HG02852 (cell line): Measurements from ENCODE around the gene NBDY.

ENCODE experiments used
- ATAC-seq: cut with Tn5 transposase; IDR thresholded peaks from one replicate; pipeline ENCODE4 v1.9.1; 2021; ENCODE audit warnings: mild to moderate bottlenecking, moderate library complexity; ENCODE audit not compliant: unreplicated experiment

Gene NBDY

DNA sequence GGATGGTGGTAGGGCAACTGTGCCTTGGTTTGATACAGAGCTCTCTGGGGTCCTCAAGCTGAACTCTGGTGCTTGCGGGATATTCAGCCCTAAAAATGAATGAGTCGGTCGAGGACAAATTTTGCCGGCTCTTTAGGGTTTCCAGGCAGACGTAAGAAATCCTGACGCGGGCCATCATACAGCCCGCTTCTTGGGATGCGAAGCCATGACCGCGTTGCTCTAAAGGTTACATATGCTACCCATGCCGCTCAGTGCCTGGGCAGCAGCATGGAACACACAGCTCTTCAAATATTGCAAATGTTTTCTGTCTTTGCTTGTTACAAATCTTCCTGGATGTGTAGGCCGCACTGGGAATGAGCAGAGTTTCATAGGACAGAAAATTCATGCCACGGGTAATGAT lies 55.6 kb downstream of the NBDY start:
- no peak for ATAC-seq

DNA sequence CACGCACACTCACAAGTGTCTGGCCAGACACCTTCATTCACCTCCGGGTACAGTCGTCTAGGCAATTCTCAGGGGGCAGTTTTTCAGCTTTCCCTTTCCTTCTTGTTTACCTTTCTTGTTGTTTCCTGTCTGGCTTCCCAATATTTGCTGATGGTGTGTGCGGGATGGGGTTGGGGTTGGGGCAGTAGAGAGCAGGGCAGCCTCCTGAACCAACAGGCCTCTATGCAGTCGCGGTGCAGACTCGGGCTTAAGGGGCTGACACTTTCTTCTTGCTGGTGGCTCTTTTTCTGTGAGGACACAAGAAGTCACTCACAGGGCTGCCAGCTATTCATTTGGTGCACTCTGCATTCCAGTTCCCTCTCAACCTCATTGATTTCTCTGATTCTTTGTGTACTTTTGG lies 56.4 kb downstream of the NBDY start:
- no peak for ATAC-seq

DNA sequence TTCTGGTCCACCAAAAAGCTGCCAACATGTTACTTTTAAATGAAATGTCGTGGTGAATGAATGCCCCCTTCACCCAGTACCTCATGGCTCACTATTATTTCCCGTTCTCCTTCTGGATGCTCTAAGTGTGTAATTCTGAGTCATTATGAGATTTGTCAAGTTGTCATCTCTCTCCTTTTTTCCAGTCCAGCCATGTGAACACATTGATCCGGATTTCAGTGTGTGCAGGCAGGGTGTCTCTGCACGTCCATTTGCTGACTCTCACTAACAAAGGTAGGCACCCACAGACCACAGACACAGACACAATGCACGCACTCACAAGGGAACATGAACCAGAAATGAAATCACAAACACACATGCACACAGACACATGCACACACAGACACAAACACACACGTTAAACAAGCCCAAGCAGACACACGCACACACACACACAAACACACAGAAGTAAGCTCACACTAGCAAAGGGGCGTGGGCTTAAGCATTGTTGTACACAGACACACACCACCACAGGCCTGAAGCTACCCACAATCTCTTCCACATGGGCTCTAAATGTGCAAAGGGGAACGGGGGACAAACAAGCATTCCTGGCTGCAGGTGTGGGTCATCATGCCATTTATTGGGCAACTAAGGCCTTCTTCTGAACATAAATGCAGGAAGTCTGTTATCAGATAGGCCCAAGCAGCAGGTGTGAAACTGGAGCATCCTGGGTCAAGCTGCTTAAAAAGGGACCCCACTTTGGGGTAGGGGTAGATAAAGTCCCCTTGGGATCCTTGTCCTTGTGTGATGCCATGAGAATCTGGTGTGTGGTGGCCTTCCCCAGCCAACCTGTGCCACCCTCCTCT lies 58.1 kb downstream of the NBDY start:
- no peak for ATAC-seq

DNA sequence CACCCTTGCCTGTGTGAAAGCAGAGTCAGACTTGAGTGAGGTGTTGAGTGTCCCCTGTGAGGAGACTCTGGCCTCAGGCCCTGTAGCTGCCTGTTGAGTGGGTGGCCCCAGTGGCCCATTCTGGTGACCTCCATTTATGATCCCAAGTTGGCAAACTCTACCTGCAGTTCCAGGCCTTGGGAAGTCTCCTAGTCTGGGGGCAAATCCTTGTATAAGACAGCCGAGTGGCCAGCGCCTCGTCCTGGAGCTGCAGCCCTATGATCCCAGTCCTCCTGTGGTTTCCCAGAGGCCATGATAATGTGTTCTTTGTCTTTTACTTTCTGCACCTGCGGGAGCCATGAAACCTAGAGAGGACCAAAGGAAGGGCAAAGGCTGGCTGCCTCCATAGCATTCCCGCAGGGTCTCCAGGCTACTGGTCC lies 58.7 kb downstream of the NBDY start:
- no peak for ATAC-seq

DNA sequence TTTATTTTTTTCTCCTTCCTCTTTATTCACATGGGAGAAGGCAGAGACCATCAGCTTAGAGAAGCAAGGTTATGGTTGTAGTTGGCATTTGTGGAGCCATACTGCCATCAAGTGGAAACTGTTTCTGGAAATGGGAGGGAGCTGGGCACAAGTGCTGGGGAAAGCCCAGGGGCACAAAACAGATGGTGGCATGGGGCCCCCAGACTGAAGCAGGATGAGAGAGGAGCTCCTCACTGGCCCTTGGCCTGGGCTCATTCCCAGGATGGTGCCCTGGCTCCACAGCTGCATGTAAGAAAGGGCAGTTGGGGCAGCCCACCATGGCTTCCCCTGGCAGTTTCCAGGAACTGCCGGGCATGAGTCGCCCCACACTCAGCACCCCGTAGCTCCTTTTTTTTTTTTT lies 59.2 kb downstream of the NBDY start:
- no peak for ATAC-seq

DNA sequence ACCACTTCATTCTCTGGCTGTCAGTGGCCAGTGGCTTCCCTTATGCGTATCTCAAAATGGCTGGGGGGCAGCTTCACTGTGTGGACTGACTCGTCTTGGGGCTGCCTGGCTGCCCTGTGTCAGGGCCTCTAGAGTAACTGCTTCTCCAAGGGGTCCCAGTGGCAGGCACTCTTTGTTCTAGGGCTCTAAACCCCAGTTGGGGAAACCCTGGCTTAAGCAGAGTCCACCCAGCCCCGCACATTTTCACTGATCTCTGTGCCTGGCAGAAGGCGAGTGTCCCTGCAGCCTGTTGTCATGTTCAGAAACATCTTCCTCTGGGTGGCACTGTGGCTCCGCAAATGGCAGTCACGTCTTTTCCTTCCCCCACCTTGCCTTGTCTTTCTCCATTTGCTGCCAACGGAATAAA lies 59.7 kb downstream of the NBDY start:
- ATAC-seq = peak; percentile 56

DNA sequence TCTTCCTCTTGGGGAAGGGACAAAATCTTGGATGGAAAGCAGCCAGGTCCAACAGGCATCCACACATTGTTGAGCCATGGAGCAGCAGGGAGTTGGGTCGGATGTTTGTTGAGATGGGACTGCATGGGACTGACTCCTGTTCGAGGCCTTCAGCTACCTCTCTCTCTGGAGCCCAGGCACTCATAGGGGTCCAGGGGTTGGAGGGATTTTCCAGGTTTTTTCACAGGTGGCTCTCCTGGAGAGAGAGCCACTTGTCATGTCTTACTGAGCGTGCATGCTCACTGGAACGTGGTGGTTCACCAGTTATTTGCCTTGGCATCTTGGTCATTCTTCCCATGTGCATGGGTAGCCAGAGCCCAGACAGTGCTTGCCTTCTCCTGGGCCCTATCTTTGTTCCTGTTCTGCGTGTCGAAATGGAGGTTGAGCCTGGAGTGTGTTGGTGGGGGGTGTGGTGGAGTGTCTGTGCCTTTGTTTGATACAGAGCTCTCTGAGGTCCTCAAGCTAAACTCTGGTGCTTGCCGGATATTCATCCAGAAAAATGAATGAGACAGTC lies 60.6 kb downstream of the NBDY start:
- no peak for ATAC-seq

DNA sequence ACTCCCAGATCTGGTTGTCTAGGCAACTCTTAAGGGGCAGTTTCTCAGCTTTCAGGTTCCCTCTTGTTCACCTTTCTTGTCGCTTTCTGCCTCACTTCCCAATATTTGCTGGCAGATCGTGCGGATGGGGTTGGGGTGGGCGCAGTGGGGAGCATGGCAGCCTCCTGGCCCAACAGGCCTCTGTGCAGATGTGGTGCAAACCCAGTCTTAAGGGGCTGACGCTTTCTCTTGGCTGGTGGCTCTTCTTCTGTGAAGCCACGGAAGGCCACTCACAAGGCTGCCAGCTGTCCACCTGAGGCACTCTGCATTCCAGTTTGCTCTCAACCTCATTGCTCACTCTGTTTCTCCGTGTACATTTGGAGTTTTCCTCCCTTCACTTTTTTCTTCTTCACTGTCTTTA lies 61.7 kb downstream of the NBDY start:
- no peak for ATAC-seq

DNA sequence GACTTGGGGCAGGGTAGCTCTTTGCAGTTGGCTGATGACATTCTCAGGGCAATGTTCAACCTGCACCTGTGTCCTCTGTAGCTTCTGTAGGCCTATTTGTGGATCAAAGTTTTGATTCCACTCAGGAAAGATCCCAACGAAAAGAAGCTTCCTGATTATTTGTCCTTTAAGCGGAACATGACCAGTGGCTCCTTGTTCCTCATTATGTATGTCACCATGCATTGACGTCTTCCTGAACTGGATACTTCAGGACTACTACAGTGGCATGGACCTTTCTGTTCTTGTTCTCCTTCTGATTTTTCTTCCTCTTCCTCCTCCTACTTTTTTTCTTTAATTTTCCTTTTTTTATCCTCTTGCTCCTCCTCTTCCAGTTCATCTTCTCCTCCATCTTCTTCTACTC lies 62.4 kb downstream of the NBDY start:
- no peak for ATAC-seq

DNA sequence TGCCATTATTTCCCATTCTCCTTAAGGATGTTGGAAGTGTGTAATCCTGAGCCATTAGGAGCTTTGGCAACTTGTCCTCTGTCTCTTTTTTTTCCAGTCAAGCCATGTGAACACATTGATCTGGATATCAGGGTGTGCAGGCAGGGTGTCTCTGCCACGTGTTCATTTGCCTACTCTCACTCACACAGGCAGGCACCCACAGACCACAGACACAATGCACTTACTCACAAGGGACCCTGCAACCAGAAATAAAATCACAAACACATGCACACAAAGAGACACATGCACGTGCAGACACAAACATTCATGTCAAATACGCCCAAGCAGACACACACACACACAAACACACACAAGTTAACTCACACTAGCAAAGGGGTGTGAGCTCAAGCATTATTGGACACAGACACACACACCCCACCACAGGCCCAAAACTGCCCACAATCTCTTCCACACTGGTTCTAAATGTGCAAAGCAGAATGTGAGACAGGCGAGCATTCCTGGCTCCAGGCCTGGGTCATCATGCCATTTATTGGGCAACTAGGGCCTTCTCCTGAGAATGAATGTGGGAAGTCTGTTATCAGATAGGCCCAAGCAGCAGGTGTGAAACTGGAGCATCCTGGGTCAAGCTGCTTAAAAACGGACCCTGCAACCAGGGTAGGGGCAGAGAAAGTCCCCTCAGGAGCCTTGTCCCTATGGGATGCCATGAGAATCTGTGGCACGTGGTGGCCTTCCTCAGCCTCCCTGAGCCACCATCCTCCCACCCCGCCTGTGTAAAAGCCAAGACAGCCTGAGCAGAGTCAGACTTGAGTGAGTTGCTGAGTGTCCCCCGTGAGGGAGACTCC lies 63.4 kb downstream of the NBDY start:
- ATAC-seq = no peak

DNA sequence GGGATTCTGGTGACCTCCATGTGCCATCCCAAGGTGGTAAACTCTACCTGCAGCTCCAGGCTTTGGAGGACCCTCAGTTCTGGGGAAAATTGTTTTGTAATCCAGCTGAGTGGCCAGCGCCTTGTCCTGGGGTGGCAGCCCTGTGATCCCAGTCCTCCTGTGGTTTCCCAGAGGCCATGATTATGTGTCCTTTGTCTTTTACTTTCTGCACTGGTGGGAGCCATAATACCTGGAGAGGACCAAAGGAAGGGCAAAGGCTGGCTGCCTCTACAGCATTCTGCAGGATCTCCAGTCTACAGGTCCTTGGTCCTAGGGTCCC lies 64.0 kb downstream of the NBDY start:
- ATAC-seq = no peak

DNA sequence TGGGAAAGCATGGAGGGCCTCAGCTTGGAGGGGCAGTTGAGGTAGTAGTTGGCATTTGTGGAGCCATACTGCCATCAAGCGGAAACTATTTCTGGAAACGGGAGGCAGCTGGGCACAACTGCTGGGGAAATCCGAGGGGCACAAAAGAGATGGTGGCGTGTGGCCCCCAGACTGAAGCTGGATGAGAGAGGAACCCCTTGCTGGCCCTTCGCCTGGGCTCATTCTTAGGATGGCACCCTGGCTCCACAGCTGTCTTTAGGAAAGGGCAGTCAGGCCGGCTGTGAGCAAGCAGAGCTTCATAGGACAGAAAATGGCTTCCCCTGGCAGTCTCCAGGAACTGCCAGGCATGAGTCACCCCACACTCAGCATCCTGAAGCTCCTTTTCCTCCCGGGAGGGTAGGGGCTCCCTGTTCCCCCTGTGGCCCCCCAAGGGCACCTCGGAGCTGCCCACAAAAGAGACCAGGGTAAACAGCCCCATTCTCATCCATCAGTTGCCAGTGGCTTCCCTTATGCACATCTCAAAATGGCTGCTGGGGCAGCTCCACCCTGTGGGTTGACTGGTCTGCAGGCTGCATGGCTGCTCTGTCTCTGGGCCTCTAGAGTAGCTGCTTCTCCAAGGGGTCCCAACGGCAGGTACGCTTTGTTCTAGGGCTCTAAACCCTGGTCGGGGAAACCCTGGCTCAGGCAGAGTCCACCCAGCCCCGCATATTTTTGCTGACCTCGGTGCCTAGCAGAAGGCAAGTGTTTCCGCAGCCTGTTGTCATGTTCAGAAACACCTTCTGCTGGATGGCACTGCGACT lies 64.7 kb downstream of the NBDY start:
- ATAC-seq = no peak

DNA sequence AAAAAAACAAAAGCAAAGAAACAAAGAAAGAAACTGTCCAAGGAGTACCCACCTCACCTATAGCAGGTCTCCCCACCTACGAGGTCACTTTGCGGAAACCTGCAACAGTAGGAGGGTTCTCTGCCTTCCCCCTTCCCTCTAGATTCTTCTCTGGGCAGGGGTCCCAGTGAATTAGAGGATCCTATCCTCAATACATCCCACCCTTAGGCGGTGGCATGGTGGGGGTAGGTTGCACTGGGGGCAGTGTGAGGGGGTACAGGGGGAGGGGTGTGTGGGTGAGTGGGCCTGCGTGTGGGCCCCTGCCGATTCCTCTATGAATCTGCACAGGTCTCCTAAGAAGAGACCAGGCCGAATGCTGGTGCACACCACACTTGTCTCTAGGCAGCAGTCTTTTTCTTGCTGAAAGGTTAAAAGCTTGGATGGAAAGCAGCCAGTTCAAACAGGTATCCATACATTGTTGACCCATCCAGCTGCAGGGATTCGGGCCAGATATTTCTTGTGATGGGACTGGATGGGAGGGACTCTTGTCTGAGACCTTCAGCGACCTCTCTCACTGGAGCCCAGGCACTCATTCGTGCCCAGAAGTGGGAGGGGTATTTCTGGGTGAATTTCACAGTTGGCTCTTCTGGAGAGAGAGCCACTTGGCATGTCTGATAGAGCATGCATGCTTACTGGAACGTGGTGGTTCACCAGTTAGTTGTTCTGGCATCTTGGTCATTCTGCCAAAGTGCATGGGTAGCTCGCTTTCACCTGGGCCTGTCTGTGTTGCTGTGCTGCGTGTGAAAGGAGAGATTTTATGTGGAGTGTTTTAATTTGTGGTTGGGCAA lies 65.6 kb downstream of the NBDY start:
- ATAC-seq = no peak

DNA sequence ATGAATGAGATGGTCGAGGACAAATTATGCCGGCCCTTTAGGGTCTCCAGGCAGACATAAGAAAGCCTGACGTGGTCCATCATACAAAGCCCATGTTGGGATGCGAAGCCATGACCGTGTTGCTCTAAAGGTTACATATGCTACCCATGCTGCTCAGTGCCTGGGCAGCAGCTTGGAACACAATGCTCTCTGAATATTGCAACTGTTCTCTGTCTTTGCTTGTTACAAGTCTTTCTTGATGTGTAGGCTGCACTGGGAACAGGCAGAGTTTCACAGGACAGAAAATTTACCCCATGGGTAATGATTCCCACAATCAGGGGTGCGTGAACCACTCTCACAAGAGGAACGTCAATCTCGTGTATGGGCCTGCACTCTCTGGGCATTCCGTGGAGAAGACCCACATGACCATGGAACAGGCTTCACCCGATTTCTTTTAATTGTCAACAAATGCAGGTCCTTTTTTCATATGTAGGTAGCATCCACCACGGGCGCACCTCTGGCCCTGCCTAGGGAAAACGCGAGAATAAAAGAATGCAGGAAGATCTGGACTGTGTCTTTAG lies 66.3 kb downstream of the NBDY start:
- no peak for ATAC-seq

DNA sequence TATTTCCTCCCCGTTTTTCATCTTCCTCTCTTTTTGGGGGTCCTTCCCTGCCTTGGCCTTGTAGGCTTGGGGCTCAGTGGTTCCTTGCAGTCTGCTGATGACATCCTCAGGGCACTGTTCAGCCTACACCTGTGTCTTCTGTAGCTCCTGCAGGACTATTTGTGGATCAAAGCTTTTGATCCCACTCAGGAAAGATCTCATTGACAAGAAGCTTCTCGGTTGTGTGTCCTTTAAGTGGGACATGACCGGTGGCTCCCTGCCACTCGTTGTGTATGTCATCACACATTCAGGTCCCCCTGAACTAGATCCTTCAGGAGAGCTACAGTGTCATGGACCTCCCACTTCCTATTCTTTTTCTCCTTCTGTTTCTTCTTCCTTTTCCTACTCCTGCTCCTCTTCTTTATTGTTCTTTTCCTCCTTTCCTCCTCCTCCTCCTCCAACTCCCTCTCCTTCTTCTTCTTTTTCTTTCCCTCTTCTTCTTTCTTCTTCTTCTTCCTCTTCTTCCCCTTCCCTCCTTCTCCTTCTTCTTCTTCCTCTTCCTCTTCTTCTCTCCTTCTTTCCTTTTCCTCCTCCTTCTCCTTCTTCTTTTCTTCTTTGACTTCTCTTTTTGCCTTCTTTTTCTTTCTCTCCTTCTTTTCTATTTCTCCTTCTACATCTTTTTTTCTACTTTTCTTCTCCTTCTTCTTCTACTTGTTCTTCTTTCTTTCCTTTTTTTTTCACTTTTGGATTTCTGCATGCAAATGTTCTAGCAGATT lies 67.8 kb downstream of the NBDY start:
- no peak for ATAC-seq

DNA sequence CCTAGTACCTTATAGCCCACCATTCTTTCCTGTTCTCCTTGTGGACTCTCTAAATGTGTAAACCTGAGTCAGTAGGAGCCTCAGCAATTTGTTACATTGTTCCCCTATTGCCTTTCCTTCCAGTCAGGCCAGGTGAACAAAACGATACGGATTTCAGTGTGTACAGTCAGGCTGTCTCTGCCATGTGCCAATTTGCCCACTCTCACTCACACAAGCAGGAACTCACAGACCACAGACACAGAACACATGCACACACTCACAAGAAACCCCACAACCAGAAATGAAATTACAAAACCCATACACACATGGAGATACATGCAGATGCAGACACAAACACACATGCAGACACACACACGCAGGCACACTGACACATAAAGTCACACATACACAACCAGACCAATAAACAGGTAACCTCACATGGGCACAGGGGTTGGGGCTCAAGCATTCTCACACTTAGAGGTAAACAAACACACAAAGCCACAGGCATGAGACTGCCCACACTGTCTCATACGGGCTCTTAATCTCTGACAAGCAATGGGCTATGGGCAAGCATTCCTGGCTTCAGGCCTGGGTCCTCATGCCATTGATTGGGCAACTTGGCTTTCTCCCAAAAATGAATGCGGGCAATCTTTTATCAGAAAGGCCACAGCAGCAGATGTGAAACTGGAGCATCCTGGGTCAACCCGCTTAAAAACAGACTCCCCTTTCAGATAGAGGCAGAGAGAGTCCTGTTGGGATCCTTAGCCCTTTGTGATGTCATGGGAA lies 68.7 kb downstream of the NBDY start:
- no peak for ATAC-seq

DNA sequence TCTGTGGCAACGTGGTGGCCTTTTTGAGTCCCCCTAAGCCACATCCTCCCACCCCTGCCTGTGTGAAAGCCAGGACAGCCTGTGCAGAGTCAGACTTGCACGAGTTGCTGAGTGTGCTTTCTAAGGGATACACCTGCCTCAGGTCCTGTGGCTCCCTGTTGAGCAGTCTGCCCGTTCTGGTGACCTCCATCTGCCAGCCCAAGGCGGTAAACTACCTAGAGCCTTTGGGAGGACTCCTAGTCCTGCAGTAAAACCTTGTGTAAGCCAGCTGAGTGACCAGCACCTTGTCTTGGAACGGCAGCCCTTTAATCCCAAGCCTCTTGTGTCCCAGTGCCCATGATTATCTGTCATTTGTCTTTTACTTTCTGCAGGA lies 69.3 kb downstream of the NBDY start:
- no peak for ATAC-seq

DNA sequence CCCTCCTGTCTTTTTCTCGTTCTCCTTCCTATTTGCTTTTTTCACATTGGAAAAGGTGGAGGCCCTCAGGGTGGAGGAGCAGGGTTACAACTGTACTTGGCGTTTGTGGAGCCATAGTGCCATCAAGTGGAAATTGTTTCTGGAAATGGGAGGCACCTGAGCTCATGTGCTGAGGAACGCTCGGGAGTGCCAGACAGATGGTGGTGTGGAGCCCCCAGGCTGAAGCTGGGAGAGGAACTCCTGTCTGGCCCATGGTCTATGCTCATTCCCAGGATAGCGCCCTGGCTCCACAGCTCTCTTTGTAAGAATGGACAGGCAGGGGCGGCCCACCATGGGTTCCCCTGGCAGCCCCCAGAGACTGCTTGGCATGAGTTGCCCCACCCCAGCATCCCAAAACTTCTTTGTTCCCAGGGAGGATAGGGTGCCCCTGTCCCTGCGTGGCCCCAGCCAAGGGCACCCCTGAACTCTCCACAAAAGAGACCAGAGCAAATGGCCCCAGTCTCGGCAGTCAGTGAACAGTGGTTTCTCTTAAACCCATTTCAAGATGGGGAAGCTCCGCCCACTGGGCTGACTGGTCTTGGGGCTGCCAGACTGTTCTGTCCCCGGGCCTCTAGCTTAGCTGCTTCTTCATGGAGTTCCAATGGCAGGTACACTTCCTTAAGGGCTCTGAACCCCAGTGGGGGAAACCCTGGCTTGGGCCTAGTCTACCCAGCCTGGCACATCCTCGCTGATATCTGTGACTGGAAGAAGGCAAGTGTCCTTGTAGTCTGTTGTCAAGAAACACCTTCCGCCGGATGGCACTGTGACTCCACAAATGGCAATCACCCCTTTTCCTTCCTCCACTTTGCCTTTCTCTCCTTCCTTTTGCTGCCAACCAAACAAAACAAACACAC lies 70.1 kb downstream of the NBDY start:
- no peak for ATAC-seq
